HTERT RPE-1 (cell line): ENCODE data around the gene PPP4R4.

Source experiments
- in situ Hi-C: fragments of 300-500 bp; cut with MboI; formaldehyde crosslinking; loops from 4 replicates; pipeline ENCODE4 v1.14.3; 2020; ENCODE audit warnings: low sequenced_read_pairs

The PPP4R4 gene

GRCh38 chr14:94303111-94303510 is 129.0 kb downstream of the PPP4R4 start:
- in situ Hi-C loops: no loop called here

GRCh38 chr14:94304243-94304642 is 130.1 kb downstream of the PPP4R4 start:
- in situ Hi-C loops: no loop called here

- in situ Hi-C loops: no loop called here
Measured at GRCh38 chr14:94305620-94306019, 131.5 kb downstream of the PPP4R4 start.

GRCh38 chr14:94306047-94306978 is 132.2 kb downstream of the PPP4R4 start:
- in situ Hi-C loops: no loop called here

GRCh38 chr14:94307410-94307992 is 133.4 kb downstream of the PPP4R4 start:
- in situ Hi-C loops: no loop called here

GRCh38 chr14:94309721-94310120 is 135.6 kb downstream of the PPP4R4 start:
- in situ Hi-C loops: no loop called here

GRCh38 chr14:94310248-94310647 is 136.1 kb downstream of the PPP4R4 start:
- in situ Hi-C loops: no loop called here

- in situ Hi-C loops: no loop called here
Measured at GRCh38 chr14:94312481-94313246, 138.5 kb downstream of the PPP4R4 start.

GRCh38 chr14:94313991-94314655 is 140.0 kb downstream of the PPP4R4 start:
- in situ Hi-C loops: no loop called here

GRCh38 chr14:94314890-94315289 is 140.8 kb downstream of the PPP4R4 start:
- in situ Hi-C loops: no loop called here

GRCh38 chr14:94316692-94317091 is 142.6 kb downstream of the PPP4R4 start:
- in situ Hi-C loops: no loop called here

- in situ Hi-C loops: no loop called here
Measured at GRCh38 chr14:94317259-94317658, 143.1 kb downstream of the PPP4R4 start.

GRCh38 chr14:94320243-94320642 is 146.1 kb downstream of the PPP4R4 start:
- in situ Hi-C loops: no loop called here

GRCh38 chr14:94321421-94322271 is 147.5 kb downstream of the PPP4R4 start:
- in situ Hi-C loops: no loop called here

- in situ Hi-C loops: no loop called here
Measured at GRCh38 chr14:94322648-94323570, 148.8 kb downstream of the PPP4R4 start, which contains the start of gene SERPINA6. TSS of gene SERPINA6 (minus strand) at chr14:94323336. CDS start at chr14:94314648, 8,688 bp downstream.

GRCh38 chr14:94328196-94328595 is 154.1 kb downstream of the PPP4R4 start:
- in situ Hi-C loops: no loop called here
